ACHN (cell line): ENCODE measurements around the gene NFILZ.
"Not testable (repeated sequence)": the region's sequence is repeated elsewhere in the genome, so short reads cannot be mapped to it uniquely, and the experiment has no call there.

Source experiments
- DNase-seq: peaks from one replicate; pipeline ENCODE4 v3.0.0-alpha.2; 2015
- in situ Hi-C: cut with HindIII; loops from 2 replicates; pipeline ENCODE4 v1.10.0; 2017; ENCODE audit warnings: low sequenced_read_pairs, low pct_ligation_motif_present, low pct_unique_long_range_greater_than_20kb

NFILZ gene

DNA sequence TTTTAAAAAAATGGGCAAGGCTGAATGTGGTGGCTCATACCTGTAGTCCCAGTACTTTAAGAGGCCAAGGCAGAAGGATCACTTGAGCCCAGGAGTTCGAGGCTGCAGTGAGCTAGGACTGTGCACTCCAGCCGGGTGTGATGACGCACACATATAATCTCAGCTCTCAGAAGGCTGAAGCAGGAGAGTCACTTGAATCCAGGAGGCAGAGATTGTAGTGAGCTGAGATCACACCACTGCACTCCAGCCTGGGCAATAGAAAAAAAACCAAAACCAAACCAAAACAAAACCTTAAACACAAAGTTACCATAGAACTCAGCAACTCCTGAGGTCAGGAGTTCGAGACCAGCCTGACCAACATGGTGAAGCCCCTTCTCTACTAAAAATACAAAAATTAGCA, 6.6 kb downstream of the NFILZ start:
- DNase-seq, in situ Hi-C loops: not testable (repeated sequence)

GRCh38 chr19:8638078-8638619, 7.7 kb downstream of the NFILZ start:
- DNase-seq, result no peak
- in situ Hi-C loops, result no loop called here

DNA sequence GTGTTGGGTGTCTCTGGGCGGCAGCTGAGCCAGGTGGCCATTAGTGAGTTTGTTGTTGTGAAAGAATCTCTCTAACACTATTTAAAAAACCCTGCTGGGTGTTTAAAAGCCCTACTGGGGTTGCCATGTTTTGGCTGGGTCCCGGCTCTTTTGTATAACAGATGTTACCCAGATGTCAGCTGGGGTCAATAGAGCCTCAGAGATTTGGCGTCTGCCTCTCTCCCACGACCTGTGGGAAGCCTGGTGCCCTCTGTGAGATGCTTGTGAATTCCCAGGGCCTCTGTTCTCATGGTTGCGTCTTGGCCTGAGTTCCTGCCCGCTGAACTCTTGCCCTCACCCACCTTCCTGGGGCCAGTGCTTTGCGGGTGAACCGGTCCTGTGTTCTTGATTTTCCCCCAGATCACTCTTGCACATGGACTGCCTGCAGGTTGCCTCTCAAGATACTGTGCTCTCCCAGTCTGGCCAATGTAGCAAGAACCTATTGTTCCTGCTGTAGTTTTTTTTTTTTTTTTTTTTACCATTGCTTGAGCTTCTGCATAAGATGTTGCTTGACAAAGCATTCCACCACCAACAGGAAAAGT, 9.5 kb downstream of the NFILZ start:
- DNase-seq, result no peak
- in situ Hi-C loops, result no loop called here

DNA sequence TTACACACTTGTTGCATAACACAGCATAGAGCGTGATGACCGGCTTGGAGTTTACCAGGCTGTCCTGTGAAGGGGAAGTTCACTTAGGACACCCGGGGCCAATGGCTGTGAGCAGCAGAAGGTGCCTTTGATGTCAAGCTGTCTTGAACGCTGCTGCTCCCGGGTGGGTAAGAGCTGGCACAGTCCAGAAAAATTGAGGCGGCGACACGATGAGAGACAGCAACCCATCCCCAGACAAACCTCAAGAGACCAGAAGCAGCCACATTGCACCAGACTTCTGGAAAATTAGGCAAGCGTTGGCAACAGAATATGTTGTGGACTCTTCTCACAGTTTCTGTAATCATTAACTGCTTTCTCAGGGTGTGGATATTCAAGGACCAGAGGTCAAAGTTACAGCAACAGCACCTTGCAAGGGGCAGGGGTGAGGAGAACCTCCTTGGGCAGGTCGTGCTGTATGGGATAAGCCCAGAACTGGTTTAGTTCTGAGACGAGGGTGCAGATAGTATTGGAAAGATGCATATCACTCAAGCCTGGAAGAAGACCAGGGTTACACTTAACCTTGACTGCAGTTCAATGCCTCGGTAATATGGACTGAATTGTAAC, 10.1 kb downstream of the NFILZ start:
- in situ Hi-C loops, result no loop called here
- DNase-seq, result no peak

- no peak for DNase-seq
- in situ Hi-C loops, result no loop called here
These were observed 10.9 kb downstream of the NFILZ start for GRCh38 chr19:8641221-8641907.

DNA sequence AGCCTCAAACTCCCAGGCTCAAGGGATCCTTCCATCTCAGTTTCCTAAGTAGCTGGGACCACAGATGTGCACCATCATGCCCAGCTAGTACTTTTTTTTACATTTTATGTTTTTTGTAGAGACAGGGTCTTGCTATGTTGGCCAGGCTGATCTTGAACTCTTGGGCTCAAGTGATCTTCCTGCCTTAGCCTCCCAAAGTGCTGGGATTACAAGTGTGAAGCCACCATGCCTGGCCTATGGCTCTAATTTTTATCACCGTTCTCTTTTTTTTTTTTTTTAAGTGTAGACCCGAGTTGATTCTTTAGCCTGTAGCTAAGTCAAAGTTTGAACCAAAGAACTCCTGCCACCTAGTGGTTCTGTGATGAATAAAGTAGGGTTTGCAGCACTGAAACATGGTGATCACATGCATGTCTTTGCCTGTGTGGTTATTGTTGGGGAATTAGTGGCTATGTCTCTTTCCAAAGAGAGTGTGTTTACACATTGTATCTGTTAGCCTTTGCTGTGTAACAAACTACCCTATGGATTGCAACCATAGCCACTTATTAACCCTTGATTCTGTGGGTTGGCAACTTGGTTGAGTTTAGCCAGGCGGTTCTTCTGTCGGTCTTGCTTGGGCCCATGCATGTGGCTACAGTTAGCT, 11.6 kb downstream of the NFILZ start:
- in situ Hi-C loops, result no loop called here
- peak; percentile 43 for DNase-seq

DNA sequence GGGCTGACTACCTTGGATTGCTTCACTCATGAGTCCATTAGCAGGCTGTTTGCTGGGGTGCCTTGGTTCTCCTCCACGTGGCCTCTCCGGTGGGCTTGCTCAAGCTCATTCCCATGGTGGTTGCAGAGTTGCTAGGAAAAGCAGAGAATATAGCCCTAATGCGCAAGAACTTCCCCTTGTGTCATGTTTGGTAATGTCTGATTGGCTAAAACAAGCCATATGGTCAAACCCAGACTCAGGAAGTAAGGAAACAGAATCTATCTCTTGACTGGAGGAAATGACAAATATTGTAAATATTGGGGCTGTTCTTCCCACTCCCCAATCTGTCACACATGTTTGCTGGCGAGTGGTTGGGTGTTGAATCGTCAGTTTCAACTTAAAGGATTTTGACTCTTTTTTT, 12.1 kb downstream of the NFILZ start:
- in situ Hi-C loops, result no loop called here

DNA sequence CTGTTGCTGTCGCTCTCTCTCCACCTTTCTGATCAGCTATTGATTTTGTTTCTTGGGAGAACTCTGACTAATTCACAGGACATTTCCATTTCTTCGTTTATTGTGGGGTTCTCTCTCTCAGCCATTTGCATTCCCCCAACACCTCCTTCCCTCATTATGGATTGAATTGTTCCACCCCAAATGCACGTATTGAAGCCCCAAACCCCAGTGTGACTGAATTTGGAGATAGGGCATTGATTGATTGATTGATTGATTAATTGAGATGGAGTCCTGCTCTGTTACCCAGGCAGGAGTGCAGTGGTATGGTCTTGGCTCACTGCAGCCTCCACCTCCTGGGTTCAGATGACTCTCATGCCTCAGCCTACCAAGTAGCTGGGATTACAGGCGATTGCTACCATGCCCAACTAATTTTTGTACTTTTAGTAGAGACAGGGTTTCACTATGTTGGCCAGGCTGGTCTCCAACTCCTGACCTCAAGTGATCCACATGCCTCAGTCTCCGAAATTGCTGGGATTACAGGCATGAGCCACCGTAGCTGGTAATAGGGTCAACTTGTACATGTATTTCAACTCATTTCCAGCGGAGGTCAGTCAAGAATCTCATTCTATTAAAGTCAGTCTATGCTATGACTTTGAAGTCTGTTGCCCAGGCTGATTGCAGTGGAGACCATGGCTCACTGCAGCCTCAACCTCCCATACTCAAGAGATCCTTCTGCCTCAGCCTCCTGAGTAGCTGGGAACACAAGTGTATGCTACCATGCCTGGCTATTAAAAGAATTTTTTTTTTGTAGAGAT, 13.6 kb downstream of the NFILZ start:
- no peak for DNase-seq
- in situ Hi-C loops, result no loop called here

More for the DNA sequence above, 12.1 kb downstream of the NFILZ start:
- DNase-seq, result no peak

DNA sequence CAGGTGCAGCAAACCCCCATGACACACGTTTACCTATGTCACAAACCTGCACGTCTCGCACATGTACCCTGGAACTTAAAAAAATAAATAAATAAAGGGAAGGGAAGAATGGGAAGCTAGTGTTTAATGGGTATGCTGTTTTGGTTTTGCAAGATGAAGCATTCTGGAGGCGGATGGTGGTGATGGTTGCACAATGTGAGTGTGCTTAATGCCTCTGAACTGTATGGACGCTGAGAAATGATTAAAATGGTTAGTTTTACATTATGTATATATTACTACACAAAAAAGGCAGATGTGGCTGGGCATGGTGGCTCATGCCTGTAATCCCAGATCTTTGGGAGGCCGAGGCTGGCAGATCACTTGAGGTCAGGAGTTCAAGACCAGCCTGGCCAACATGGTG, 17.8 kb downstream of the NFILZ start:
- in situ Hi-C loops, result no loop called here
- DNase-seq, result no peak

- in situ Hi-C loops, result no loop called here
- DNase-seq, result peak; percentile 21
These were observed 24.3 kb downstream of the NFILZ start for GRCh38 chr19:8654591-8655339.

DNA sequence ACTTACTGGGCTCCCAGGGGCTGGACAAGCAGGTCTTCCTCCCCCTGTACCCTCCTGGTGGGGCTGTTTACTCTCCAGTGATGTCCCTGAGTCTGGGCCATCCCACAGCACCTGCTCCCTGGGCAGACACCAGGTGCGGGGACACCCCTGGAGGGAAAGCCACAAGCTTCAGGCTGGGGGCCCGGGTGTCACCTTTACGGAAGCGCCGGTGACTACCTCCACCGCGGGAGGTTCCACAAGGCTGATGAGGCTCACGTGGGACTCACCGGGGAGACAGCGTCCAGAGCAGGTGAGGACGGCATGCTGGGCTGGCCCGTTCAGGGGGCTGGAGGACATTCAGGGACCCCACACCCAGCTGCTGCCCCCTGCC, 24.9 kb downstream of the NFILZ start:
- in situ Hi-C loops, result no loop called here
- DNase-seq, result no peak

DNA sequence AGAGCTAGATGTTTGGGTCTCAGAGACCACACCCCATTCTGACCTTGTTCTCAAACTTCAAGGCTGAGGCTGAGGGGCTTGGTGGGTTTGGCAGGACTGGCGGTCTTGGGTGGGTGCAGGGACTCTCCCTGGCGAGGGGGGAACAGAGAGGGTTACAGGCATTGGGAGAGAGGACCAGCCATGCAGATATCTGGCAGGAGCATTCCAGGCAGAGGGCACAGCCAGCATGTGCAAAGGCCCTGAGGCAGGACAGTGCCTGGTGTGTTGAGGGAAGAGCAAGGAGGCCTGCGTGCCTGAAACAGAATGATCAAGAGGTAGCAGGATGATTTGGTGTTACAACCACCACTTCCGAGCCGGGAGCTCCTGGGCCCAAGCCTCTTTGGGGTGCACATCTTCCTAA, 27.4 kb downstream of the NFILZ start:
- in situ Hi-C loops, result no loop called here

DNA sequence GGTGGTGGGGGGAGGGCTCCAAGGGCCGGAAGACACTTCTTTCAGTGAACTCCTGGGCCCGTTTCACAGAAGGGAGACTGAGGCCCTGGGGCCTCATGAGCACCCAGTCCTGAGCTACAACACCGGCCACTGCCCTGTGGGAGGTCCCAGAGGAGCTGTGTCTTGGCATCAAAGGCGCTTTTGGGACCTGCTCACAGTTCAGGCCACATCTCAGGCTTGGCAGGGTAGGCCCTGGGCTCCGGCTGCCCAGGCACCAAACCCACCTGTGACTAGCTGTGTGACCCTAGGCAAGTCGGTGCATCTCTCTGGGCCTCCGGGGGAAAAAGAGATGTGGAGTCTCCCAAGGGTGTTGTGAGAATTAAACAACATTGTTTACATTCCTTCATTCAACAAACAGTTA, 29.5 kb downstream of the NFILZ start:
- DNase-seq, result no peak
- in situ Hi-C loops, result no loop called here

More for the DNA sequence above, 27.4 kb downstream of the NFILZ start:
- DNase-seq, result no peak

DNA sequence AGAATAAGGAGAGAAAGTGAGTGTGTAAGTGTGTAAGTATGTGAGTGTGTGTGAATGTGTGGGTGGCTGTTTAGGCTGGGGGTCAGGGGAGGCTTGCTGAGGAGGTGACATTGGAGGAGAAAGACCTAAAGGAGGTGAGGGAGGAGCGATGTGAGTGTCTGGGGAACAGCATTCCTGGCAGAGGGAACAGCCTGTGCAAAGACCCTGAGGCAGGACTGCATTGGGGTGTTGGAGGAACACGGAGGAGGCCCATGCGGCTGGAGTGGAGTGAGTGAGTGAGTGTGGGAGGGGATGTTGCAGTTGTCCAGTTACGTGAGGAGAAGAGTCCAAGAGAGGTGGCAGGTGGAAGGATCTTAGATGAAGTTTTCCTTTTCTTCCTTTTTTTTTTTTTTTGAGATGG, 31.8 kb downstream of the NFILZ start:
- no peak for DNase-seq
- in situ Hi-C loops, result no loop called here

DNA sequence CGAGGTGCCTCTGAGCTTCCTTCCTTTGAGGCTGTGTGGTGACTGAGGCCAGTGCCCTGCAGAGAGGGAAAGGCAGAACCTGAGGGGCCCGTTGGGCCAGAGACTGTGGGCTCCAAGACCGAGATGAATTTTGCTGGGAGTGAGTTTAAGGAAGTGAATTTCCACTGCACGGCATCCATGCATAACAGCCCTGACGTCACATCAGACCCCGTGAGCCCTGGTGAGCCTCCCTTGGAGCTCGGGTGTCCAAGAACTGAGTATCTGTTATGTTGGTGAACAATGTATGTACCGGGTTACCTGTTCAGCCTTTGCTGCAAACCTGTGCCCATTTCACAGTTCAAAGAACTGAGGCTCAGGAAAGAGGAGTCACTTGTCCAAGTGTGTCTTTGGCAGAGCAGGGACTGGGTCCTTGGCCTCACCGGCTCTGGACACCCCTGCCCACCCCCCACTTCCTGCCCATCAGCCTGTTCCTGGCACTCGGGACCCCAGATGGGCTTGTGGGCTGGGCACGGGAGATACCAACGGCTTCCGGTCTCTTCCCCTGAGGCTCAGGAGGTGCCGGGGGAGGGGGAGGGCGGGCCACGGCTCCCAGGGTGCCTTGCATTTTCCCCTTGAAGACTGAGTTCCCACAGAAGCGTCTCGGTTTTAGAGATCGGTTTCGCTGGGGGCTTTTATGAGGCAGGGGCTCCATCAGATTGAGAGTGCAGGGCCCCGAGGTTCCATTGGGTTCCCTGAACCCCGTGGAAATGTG, 33.7 kb downstream of the NFILZ start:
- in situ Hi-C loops, result no loop called here
- DNase-seq, result no peak

- DNase-seq, result no peak
- in situ Hi-C loops, result no loop called here
These were observed 34.2 kb downstream of the NFILZ start for GRCh38 chr19:8664671-8665057.

GRCh38 chr19:8665468-8666213, 35.2 kb downstream of the NFILZ start:
- DNase-seq, result no peak
- in situ Hi-C loops, result no loop called here
